Mesenchymal stem cell (in vitro differentiated cells and primary cell): ENCODE measurements around the gene TNP2.
"Not testable (repeated sequence)": the region's sequence is repeated elsewhere in the genome, so short reads cannot be mapped to it uniquely, and the experiment has no call there.

Source experiments
- DNase-seq: peaks from one replicate; pipeline ENCODE4 v3.0.0-alpha.2; 2013
- H2AFZ ChIP-seq: one replicate; pipeline ENCODE4 v1.6.1; 2013; ENCODE audit warnings: low read depth, mild to moderate bottlenecking, control low read depth, inconsistent platforms, low read length, moderate library complexity
- H2AK5ac ChIP-seq: 2 replicates; pipeline ENCODE4 v1.6.1; 2013; ENCODE audit warnings: low read length, moderate library complexity, mild to moderate bottlenecking, inconsistent platforms; ENCODE audit not compliant: severe bottlenecking
- H2BK120ac ChIP-seq: one replicate; pipeline ENCODE4 v1.6.1; 2013; ENCODE audit warnings: low read depth, mild to moderate bottlenecking, inconsistent platforms, low read length, moderate library complexity
- H2BK12ac ChIP-seq, 2 experiments: one replicate each; pipeline ENCODE4 v1.6.1; 2013; ENCODE audit warnings: inconsistent platforms in 2 of 2, low read length in 2 of 2, mild to moderate bottlenecking in 2 of 2, moderate library complexity in 2 of 2, control low read depth in 1 of 2
- H2BK15ac ChIP-seq: one replicate; pipeline ENCODE4 v1.6.1; 2013; ENCODE audit warnings: mild to moderate bottlenecking, low read depth, inconsistent platforms; ENCODE audit not compliant: poor library complexity, severe bottlenecking
- H2BK5ac ChIP-seq: 2 replicates; pipeline ENCODE4 v1.6.1; 2013; ENCODE audit warnings: low read depth, mild to moderate bottlenecking, low read length, control low read depth, inconsistent platforms; ENCODE audit not compliant: poor library complexity, severe bottlenecking
- H3K14ac ChIP-seq, 2 experiments: one replicate each; pipeline ENCODE4 v1.6.1; 2013; ENCODE audit warnings: inconsistent platforms in 2 of 2, low read length in 2 of 2, control low read depth in 1 of 2, mild to moderate bottlenecking in 1 of 2, moderate library complexity in 1 of 2
- H3K18ac ChIP-seq, 2 experiments: one replicate each; pipeline ENCODE4 v1.6.1; 2013; ENCODE audit warnings: inconsistent platforms in 2 of 2, low read length in 2 of 2, control low read depth in 1 of 2, low read depth in 1 of 2, mild to moderate bottlenecking in 1 of 2
- H3K23ac ChIP-seq, 2 experiments: one replicate each; pipeline ENCODE4 v1.6.1; 2013; ENCODE audit warnings: inconsistent platforms in 2 of 2, low read length in 2 of 2, mild to moderate bottlenecking in 2 of 2, moderate library complexity in 2 of 2, control low read depth in 1 of 2
- H3K27ac ChIP-seq: 2 replicates; pipeline ENCODE4 v1.5.1; 2013; ENCODE audit warnings: mild to moderate bottlenecking, moderate library complexity, low read length, control low read depth, inconsistent platforms; ENCODE audit not compliant: poor library complexity, severe bottlenecking
- H3K27me3 ChIP-seq, 2 experiments: 2 replicates each; pipeline versions ENCODE4 v1.6.1 to v1.7.0; 2013; ENCODE audit warnings: low read length in 2 of 2, mild to moderate bottlenecking in 2 of 2, moderate library complexity in 2 of 2, control low read depth in 1 of 2, inconsistent platforms in 1 of 2; ENCODE audit not compliant: control insufficient read depth in 1 of 2, insufficient read depth in 1 of 2
- H3K36me3 ChIP-seq, 2 experiments: 2 replicates each; pipeline versions ENCODE4 v1.6.1 to v1.7.0; 2013; ENCODE audit warnings: low read length in 2 of 2, control low read depth in 1 of 2, inconsistent platforms in 1 of 2, low read depth in 1 of 2, mild to moderate bottlenecking in 1 of 2; ENCODE audit not compliant: insufficient read depth in 2 of 2, control insufficient read depth in 1 of 2
- H3K4ac ChIP-seq, 2 experiments: one replicate each; pipeline ENCODE4 v1.6.1; 2013; ENCODE audit warnings: inconsistent platforms in 2 of 2, low read length in 2 of 2, mild to moderate bottlenecking in 2 of 2, moderate library complexity in 2 of 2, control low read depth in 1 of 2, low read depth in 1 of 2
- H3K4me1 ChIP-seq: 2 replicates; pipeline ENCODE4 v1.6.1; 2013; ENCODE audit warnings: low read depth, low read length, control low read depth; ENCODE audit not compliant: control insufficient read depth, insufficient read depth
- H3K4me2 ChIP-seq: 2 replicates; pipeline ENCODE4 v1.6.1; 2013; ENCODE audit warnings: low read length, mild to moderate bottlenecking, inconsistent platforms; ENCODE audit not compliant: poor library complexity, severe bottlenecking
- H3K4me3 ChIP-seq, 2 experiments: 2 replicates each; pipeline versions ENCODE4 v1.5.1 to v1.7.0; 2013; ENCODE audit warnings: low read length in 2 of 2, mild to moderate bottlenecking in 2 of 2, control low read depth in 1 of 2, low read depth in 1 of 2; ENCODE audit not compliant: insufficient read depth in 1 of 2
- H3K79me1 ChIP-seq: replicated peaks from 2 replicates; pipeline ENCODE4 v1.6.1; 2013; ENCODE audit warnings: mild to moderate bottlenecking, control low read depth, low read length, inconsistent platforms; ENCODE audit not compliant: poor library complexity, severe bottlenecking
- H3K9ac ChIP-seq: 2 replicates; pipeline ENCODE4 v1.7.0; 2013; ENCODE audit warnings: mild to moderate bottlenecking, low read length, moderate library complexity
- H3K9me3 ChIP-seq: 2 replicates; pipeline ENCODE4 v1.7.0; 2013; ENCODE audit warnings: mild to moderate bottlenecking, low read length; ENCODE audit not compliant: control insufficient read depth
- H4K8ac ChIP-seq: one replicate; pipeline ENCODE4 v1.6.1; 2013; ENCODE audit warnings: inconsistent platforms, mild to moderate bottlenecking, low read length, moderate library complexity
- H4K91ac ChIP-seq: one replicate; pipeline ENCODE4 v1.6.1; 2013; ENCODE audit warnings: mild to moderate bottlenecking, low read length, inconsistent platforms
- WGBS: methylation state at CpG from one replicate; pipeline ENCODE4 v1.1.7; 2013; ENCODE audit warnings: mixed read lengths; 5-methylcytosine and 5-hydroxymethylcytosine counted together

TNP2 gene

GRCh38 chr16:11291091-11291703 lies 22.1 kb upstream of the TNP2 start:
- H3K79me1 ChIP-seq, result no peaks in the 10 kb centered on the region
- H3K27me3 ChIP-seq, result peaks cover 0 to 34% of the 10 kb centered on the region in 2 experiments
- H2AFZ ChIP-seq, result no peak overlapping the region
- no peak overlapping the region for H3K23ac ChIP-seq
- H3K4ac ChIP-seq, result no peak overlapping the region
- no peak overlapping the region for H3K9ac ChIP-seq
- H3K4me2 ChIP-seq, result no peak overlapping the region
- no peak overlapping the region for H2BK120ac ChIP-seq
- H2AK5ac ChIP-seq, result no peak overlapping the region
- H3K27ac ChIP-seq, result no peak overlapping the region
- H4K91ac ChIP-seq, result no peak overlapping the region
- H2BK5ac ChIP-seq, result no peak overlapping the region
- no peak overlapping the region for H2BK15ac ChIP-seq
- H3K18ac ChIP-seq, result no peak overlapping the region
- WGBS, result 55% methylated on average over 10 of the region's 10 CpGs
- DNase-seq, result no peak
- H3K9me3 ChIP-seq, result no peaks in the 10 kb centered on the region
- H3K4me1 ChIP-seq, result peaks cover 7% of the 10 kb centered on the region
- no peaks in the 10 kb centered on the region for H3K36me3 ChIP-seq
- no peak overlapping the region for H3K14ac ChIP-seq
- H3K4me3 ChIP-seq, result no peak overlapping the region
- no peak overlapping the region for H2BK12ac ChIP-seq
- no peak overlapping the region for H4K8ac ChIP-seq

GRCh38 chr16:11290102-11290893 lies 21.2 kb upstream of the TNP2 start:
- Histone ChIP-seq H2AFZ (no peak overlapping the region), H3K18ac (no peak overlapping the region), H3K4me2 (no peak overlapping the region), H2BK120ac (no peak overlapping the region), H3K4ac (no peak overlapping the region), H3K4me3 (no peak overlapping the region), H3K27ac (no peak overlapping the region), H3K36me3 (no peaks in the 10 kb centered on the region), H3K79me1 (no peaks in the 10 kb centered on the region), H3K27me3 (peaks cover 0 to 43% of the 10 kb centered on the region in 2 experiments), H2BK12ac (no peak overlapping the region), H4K8ac (no peak overlapping the region), H3K4me1 (peaks cover 4% of the 10 kb centered on the region), H3K23ac (no peak overlapping the region), H3K14ac (no peak overlapping the region), H3K9ac (no peak overlapping the region), H4K91ac (no peak overlapping the region), H2BK5ac (no peak overlapping the region), H2BK15ac (no peak overlapping the region), H2AK5ac (no peak overlapping the region), H3K9me3 (no peaks in the 10 kb centered on the region)
- no peak for DNase-seq
- 93% methylated on average over 8 of the region's 8 CpGs for WGBS

DNA sequence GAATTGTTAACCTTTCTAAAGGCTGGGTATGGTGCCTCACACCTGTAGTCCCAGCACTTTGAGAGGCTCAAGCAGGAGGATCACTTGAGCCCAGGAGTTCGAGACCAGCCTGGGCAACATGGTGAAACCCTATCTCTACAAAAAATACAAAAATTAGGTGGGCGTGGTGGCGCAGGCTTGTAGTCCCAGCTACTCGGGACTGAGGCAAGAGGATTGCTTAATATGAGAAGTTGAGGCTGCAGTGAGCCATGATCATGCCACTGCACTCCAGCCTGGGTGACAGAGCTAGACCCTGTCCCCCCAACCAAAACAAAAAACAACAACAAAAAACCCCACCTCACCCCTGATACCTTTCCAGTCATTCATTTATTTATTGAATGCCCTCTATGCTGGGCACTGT lies 20.6 kb upstream of the TNP2 start:
- not testable (repeated sequence) for H3K79me1 ChIP-seq, H2BK12ac ChIP-seq, H2BK120ac ChIP-seq, H2AK5ac ChIP-seq, H3K36me3 ChIP-seq, H2BK15ac ChIP-seq, H2AFZ ChIP-seq, H3K9me3 ChIP-seq, H4K8ac ChIP-seq, H3K9ac ChIP-seq, DNase-seq, H4K91ac ChIP-seq, H3K4me1 ChIP-seq, H2BK5ac ChIP-seq, H3K23ac ChIP-seq, H3K27ac ChIP-seq, H3K18ac ChIP-seq, H3K4me2 ChIP-seq, H3K4me3 ChIP-seq, H3K14ac ChIP-seq, H3K4ac ChIP-seq
- peaks cover 0 to 48% of the 10 kb centered on the region in 2 experiments for H3K27me3 ChIP-seq
- 69% methylated on average over 2 of the region's 4 CpGs for WGBS

- no peak overlapping the region for H4K91ac ChIP-seq
- H3K4ac ChIP-seq, result no peak overlapping the region
- no peak overlapping the region for H2BK5ac ChIP-seq
- H3K9ac ChIP-seq, result no peak overlapping the region
- H3K4me1 ChIP-seq, result peaks cover 4% of the 10 kb centered on the region
- no peaks in the 10 kb centered on the region for H3K9me3 ChIP-seq
- no peak overlapping the region for H4K8ac ChIP-seq
- no peak overlapping the region for H3K27ac ChIP-seq
- no peak overlapping the region for H2BK120ac ChIP-seq
- no peak overlapping the region for H2BK12ac ChIP-seq
- no peak overlapping the region for H2AFZ ChIP-seq
- no peaks in the 10 kb centered on the region for H3K79me1 ChIP-seq
- no peak overlapping the region for H3K23ac ChIP-seq
- no peaks in the 10 kb centered on the region for H3K36me3 ChIP-seq
- no peak overlapping the region for H2BK15ac ChIP-seq
- H3K4me3 ChIP-seq, result no peak overlapping the region
- H2AK5ac ChIP-seq, result no peak overlapping the region
- WGBS, result no CpG with 5 or more reads among the region's 2 CpGs
- H3K4me2 ChIP-seq, result no peak overlapping the region
- no peak for DNase-seq
- H3K27me3 ChIP-seq, result peaks cover 0 to 50% of the 10 kb centered on the region in 2 experiments
- no peak overlapping the region for H3K14ac ChIP-seq
- H3K18ac ChIP-seq, result no peak overlapping the region
These were observed 20.1 kb upstream of the TNP2 start for GRCh38 chr16:11289202-11289601.
